Suppressor macrophage treated with lipopolysaccharide for 1 hour (primary cell): ENCODE results near the gene CHRNE.

Experiments used
- DNase-seq, 3 donors: peaks; one replicate each; pipeline ENCODE4 v3.0.0-alpha.2; 2020 to 2022

The CHRNE gene

GRCh38 chr17:4901648-4902344 lies 1.1 kb downstream of the CHRNE start:
- DNase-seq: peak; percentile 70 to 83 (median 83)

DNA sequence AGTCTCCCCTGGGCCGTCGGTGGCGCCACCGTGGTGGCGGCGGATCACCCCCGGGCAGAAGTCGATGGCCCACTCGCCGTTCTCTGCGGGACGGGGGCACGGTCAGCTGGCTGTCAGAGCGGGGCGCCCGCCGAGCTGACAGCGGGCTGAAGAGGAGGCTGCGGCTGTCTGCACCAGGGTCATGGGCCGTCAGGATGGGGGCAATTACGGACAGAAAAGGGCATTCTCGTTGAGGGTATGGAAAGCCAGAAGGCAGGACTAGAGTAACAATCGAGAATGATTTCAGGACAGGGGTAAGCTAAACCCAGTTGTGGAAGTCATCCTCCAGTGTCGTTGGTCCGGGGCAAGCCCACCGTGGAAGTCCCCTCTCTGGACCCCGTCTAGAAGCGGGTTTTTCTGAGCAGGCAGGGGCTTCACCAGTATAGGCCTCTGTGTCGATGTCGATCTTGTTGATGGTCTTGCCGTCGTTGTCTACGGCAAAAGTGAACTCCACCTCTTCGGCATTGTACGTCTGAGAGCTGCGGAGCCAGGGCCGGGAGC lies 1.7 kb downstream of the CHRNE start:
- no peak for DNase-seq

GRCh38 chr17:4900231-4901107 lies 2.4 kb downstream of the CHRNE start:
- peak; percentile 63 to 70 (median 68) for DNase-seq

DNA sequence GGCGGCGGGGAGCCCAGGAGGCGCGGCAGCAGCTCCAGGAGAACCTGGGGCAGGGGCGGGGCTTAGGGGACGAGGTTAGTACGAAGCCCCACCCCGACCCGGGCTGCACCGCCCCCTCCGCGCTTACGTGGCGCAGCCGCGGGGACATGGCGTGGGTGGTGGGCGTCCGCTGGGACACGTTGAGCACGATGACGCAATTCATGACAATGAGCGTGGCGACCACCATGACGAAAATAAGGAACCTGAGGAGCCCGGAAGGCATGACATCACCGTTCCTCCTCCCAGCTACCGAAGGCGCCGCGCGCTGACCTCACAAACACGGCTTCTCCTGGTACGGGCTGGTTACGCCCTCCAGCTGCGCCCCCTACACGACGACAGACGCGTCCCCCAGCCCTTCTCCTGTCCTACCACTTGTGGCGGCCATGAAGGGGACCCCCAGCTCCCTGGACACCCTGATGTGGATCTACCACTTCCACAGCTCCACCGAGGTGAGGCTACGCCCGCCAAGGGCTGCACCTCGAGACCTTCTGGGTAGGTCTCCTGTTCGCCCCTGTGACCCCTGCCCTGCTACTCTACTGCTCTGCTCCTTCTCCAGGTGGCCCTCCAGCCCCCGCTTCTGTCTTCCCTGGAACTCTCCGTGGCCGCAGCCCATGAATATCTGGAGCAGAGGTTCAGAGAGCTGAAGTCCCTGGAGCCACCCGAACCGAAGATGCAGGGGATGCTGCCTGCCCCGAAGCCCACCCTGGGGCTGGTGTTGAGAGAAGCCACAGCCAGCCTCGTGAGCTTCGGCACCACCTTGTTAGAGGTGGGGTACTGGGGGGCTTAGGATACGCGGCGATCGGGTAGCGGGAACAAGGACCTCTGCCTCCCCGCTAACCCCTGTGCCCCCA lies 3.3 kb downstream of the CHRNE start, which contains the start of gene C17orf107:
TSS of gene C17orf107 (plus strand) at position 196 of the 890 bp plus-strand sequence. CDS start at position 423, 227 bp downstream.
- DNase-seq: peak; percentile 100

- no peak for DNase-seq
Measured at GRCh38 chr17:4898927-4899326, 4.0 kb downstream of the CHRNE start.

GRCh38 chr17:4898351-4898750 lies 4.5 kb downstream of the CHRNE start:
- DNase-seq: no peak

GRCh38 chr17:4897785-4898184 lies 5.1 kb downstream of the CHRNE start:
- DNase-seq: no peak

DNA sequence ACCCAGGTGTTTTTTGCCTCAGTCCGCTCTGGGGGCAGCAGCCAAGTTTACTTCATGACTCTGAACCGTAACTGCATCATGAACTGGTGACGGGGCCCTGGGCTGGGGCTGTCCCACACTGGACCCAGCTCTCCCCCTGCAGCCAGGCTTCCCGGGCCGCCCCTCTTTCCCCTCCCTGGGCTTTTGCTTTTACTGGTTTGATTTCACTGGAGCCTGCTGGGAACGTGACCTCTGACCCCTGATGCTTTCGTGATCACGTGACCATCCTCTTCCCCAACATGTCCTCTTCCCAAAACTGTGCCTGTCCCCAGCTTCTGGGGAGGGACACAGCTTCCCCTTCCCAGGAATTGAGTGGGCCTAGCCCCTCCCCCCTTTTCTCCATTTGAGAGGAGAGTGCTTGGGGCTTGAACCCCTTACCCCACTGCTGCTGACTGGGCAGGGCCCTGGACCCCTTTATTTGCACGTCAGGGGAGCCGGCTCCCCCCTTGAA lies 5.7 kb downstream of the CHRNE start:
- DNase-seq: no peak

DNA sequence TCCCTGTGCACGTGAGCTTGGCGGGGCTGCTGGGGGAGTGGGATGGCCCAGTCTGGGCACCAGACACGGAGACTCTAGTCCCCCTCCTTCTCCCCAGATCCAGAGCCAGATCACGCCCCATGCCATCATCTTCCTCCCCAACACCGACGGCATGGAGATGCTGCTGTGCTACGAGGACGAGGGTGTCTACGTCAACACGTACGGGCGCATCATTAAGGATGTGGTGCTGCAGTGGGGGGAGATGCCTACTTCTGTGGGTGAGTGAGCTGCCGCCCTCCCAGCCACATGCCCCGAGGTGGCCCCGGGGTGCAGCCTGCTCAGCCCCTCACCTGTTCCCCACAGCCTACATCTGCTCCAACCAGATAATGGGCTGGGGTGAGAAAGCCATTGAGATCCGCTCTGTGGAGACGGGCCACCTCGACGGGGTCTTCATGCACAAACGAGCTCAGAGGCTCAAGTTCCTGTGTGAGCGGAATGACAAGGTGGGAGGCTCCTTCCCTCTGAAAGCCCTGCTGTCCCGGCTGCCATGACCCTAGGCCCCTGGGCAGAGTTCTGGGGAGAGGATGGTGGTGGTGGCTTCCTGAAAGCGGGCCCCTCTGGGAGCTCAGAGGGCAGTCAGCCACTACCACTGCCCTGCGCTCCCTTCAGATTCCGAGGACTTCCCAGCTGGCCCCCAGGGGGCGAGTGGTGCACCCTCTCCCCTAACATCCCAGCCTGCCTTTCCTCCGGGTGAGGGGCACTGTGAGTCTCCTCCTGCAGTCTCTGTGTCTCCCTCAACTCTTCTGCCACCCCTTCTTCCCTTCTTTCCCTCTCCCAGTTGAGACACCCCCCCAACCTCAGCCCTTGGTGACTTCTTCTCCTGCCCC lies 6.3 kb downstream of the CHRNE start:
- DNase-seq: no peak

DNA sequence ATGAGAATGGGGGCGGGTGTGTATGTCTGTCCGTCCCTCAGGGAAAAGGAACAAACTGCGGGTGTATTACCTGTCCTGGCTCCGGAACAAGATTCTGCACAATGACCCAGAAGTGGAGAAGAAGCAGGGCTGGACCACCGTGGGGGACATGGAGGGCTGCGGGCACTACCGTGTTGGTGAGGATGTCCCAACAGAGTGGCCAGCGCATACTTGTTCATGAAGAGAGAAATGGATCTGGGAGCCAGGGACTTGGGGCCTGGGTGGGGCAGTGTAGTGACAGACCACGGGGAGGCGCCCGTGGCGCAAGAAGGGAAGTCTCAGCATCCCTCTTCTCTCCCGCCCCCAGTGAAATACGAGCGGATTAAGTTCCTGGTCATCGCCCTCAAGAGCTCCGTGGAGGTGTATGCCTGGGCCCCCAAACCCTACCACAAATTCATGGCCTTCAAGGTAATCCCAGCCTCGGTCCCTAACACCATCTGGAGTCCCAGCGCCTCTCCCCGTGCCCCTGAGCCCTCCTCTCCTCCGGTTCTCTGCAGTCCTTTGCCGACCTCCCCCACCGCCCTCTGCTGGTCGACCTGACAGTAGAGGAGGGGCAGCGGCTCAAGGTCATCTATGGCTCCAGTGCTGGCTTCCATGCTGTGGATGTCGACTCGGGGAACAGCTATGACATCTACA lies 7.1 kb downstream of the CHRNE start:
- peak; percentile 62 to 75 (median 67) for DNase-seq

DNA sequence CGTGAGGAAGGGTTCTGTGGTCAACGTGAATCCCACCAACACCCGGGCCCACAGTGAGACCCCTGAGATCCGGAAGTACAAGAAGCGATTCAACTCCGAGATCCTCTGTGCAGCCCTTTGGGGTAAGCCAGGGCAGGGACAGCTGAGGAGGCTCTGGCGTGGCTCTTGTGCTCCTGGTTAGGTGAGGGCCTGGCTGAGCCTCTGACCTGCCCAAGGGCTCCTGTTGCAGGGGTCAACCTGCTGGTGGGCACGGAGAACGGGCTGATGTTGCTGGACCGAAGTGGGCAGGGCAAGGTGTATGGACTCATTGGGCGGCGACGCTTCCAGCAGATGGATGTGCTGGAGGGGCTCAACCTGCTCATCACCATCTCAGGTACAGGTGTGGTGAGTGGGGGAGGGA lies 7.8 kb downstream of the CHRNE start:
- no peak for DNase-seq

DNA sequence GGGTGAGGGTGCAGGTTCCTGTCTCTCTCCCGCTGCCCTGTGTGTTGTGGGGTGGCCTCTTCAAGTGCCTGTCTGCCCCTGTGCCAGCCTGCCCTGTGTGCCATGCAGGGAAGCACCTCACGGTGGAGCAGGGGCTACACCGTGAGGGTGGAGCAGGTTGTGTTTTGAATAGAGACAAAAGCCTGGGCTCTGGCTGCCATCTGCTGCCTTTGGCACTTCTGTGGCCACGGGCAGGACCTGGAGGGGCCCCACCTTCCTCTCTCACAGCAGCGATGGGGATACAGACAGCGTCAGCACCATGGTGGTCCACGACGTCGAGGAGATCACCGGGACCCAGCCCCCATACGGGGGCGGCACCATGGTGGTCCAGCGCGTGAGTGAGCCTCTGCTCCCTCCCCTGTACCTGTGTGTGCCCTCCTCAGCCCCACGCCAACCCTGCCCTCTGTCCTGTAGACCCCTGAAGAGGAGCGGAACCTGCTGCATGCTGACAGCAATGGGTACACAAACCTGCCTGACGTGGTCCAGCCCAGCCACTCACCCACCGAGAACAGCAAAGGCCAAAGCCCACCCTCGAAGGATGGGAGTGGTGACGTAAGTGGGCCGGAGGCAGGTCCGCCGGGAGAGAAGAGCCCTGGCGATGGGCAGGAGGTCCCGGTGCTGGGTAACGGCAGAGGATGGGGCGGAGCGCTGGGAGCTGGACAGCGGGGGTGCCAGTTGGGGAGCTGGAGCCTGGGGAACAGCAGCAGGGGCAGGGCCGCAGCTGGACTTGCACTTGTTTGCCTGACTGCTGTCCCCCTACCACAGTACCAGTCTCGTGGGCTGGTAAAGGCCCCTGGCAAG lies 9.0 kb downstream of the CHRNE start:
- no peak for DNase-seq

- no peak for DNase-seq
Measured at GRCh38 chr17:4893272-4893671, 9.6 kb downstream of the CHRNE start.

DNA sequence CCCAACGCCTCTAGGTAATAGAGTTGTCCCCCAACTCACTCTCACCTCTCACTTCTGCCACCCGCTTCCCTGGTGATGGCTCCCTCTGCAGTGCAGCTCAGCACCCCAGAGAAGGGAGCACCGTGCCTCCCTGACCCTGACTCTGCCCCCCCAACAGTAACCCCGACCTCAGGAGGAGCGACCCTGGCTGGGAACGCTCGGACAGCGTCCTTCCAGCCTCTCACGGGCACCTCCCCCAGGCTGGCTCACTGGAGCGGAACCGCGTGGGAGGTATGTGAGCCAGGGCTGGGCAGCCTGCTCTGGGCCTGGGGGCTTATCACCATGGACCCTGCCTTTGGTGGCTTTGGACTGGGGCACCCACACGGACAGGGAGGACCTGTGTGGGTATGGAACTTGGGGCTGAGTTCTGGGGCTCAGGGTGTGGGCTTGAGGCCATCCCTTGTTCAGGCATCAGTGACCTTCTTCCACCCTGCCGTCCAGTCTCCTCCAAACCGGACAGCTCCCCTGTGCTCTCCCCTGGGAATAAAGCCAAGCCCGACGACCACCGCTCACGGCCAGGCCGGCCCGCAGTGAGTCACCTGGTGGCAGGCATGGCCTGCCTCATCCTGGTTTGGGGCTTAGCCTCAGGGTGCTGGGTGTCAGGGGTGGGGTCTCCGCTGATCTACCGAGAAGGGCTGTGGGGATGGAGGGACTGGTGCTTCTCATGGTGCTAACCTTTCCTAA lies 10.2 kb downstream of the CHRNE start:
- DNase-seq: no peak

DNA sequence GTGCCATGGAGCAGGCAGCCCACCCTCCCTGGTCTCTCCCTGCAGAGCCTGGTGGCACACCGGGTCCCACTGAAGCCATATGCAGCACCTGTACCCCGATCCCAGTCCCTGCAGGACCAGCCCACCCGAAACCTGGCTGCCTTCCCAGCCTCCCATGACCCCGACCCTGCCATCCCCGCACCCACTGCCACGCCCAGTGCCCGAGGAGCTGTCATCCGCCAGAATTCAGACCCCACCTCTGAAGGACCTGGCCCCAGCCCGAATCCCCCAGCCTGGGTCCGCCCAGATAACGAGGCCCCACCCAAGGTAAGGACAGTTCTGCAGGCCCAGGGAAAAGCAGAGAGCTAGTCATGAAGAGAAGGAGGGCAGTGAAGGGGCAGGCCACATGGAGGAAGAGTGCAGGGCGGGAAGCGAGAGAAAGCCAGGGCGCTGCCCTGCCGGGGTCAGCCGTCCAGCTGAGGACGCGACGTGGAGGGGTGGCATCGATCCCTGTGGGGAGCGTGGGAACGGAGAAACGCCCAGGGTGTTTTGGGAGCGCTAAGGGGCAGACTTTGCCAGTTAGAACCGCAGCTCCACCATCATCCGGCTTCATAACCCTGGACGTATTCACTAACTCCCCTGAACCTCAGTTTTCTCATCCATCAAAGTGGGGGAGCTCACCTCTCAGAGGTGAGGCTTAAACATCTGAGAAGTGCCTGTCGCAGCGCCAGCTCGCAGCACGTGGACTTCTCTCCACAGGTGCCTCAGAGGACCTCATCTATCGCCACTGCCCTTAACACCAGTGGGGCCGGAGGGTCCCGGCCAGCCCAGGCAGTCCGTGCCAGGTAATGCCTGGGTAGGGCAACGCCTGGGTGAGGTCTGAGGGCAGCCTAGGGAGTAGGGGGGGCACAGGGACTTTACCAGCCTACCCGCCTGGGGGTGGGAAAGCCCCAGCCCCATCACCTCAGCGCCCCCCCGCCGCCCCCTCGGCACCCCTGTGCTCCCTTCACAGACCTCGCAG lies 11.2 kb downstream of the CHRNE start:
- DNase-seq: no peak

DNA sequence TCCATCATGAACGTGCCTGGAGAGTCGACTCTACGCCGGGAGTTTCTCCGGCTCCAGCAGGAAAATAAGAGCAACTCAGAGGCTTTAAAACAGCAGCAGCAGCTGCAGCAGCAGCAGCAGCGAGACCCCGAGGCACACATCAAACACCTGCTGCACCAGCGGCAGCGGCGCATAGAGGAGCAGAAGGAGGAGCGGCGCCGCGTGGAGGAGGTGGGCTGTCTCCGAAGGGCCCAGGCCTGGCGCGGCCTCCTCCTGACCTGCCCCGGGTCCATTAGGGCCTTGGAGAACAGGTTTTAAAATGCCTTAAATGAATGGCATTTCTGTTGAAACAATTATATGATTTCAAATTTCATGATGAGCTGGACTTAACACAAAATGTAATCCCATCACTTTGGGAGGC lies 15.3 kb downstream of the CHRNE start:
- no peak for DNase-seq

DNA sequence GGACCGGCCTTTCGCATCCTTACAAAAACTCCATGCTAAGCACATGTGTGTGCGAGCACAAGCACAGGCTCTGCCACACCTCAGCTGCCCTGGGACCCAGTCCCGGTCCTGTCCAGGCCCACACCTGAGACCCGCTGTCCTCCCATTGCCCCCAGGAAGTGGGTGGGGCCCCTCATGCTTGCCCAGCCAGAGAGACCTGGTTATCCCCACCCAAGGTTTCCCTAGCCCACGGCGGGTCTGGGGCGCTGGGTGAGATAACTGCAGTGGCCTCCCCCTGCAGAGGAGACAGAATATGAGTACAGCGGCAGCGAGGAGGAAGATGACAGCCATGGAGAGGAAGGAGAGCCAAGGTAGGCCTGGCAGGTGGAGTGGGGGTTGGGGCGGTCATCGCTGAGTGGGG lies 16.1 kb downstream of the CHRNE start:
- DNase-seq: no peak

- no peak for DNase-seq
Measured at GRCh38 chr17:4884489-4884888, 18.4 kb downstream of the CHRNE start.
